ENCODE data around the gene CCDC134. TPM values are rescaled to one million over a fixed set of nuclear protein-coding genes. Genes with fewer than 3 reads are reported as not detected.

CCDC134 gene
- total and polyA plus RNA-seq, 9 donors: 1.3 to 13.3 (median 8.7) TPM

DNA sequence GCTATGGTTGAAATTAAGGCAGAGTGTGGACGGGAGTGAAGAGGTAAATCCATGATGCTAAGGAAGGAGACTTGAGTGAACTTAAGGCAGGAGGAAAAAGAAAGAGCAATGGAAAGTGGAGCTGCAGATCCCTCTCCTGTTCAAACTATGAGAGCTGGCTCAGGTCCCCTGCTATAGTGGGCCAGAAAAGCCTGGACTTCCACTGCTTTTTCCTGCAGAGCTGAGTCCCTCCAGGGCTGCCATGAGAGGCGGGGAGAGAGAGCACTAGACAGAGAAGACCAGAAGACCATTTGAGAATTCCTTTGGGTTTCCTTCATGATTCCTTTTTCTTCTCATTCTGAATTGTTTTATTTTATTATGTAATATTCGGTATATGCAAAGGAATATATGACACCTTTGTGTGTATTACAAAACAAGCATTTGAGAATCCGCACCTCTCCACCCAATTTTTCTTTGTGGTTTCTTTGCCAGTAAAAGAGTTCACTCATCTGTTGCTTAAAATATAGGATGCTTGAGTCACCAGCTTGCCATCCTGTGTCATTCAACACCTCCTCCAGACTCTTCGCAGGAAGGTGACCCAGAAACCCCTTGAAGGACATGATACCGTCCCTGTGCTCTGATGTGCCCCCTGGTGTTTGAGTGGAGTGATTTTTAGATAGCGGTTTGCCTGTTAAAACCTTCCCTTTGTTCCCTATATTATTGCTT lies 56.8 kb downstream of the CCDC134 start:
- DNase-seq: no peak
- intact Hi-C loops (cut with DNase I): no loop called here
- Histone ChIP-seq H3K4me1 (ENCODE audit: insufficient read depth) (peaks cover 3% of the 10 kb centered on the region), H3K36me3 (no peaks in the 10 kb centered on the region), H3K27ac (no peak overlapping the region), H3K4me3 (no peak overlapping the region), H3K9me3 (no peaks in the 10 kb centered on the region), H3K27me3 (no peaks in the 10 kb centered on the region)
- TF ChIP-seq EP300 (IDR thresholded peaks at IDR 0.05) (no peak), POLR2A (IDR thresholded peaks at IDR 0.05) (no peak)
- TF ChIP-seq, protein P1, sequence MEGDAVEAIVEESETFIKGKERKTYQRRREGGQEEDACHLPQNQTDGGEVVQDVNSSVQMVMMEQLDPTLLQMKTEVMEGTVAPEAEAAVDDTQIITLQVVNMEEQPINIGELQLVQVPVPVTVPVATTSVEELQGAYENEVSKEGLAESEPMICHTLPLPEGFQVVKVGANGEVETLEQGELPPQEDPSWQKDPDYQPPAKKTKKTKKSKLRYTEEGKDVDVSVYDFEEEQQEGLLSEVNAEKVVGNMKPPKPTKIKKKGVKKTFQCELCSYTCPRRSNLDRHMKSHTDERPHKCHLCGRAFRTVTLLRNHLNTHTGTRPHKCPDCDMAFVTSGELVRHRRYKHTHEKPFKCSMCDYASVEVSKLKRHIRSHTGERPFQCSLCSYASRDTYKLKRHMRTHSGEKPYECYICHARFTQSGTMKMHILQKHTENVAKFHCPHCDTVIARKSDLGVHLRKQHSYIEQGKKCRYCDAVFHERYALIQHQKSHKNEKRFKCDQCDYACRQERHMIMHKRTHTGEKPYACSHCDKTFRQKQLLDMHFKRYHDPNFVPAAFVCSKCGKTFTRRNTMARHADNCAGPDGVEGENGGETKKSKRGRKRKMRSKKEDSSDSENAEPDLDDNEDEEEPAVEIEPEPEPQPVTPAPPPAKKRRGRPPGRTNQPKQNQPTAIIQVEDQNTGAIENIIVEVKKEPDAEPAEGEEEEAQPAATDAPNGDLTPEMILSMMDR (IDR thresholded peaks at IDR 0.05): no peak
- WGBS, 3 donors: 77 to 86% (median 85%) methylated on average over 7 of the region's 7 CpGs

DNA sequence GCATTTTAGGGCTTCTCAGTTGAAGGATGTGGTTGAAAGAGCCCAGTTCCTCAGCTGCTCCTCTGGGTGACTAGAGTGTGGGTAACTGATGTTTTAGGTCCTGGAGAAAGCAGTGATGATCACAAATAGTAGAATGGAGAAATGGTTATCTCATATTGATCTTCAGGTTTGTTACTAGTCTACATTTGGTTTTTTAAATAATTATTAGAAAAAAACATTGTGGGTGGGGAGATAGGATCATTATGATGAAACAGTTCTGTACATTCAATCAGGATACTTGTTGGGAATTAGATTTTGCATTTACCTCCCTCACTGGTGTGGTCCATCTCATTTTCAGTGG lies 57.4 kb downstream of the CCDC134 start:
- no peak for DNase-seq
- no peaks in the 10 kb centered on the region for H3K27me3 ChIP-seq
- no peak overlapping the region for H3K27ac ChIP-seq
- no peak overlapping the region for H3K4me3 ChIP-seq
- intact Hi-C loops (cut with DNase I): no loop called here
- TF ChIP-seq POLR2A (IDR thresholded peaks at IDR 0.05) (no peak), EP300 (IDR thresholded peaks at IDR 0.05) (no peak)
- TF ChIP-seq, protein P1 (IDR thresholded peaks at IDR 0.05): no peak
- no peaks in the 10 kb centered on the region for H3K36me3 ChIP-seq
- peaks cover 5% of the 10 kb centered on the region for H3K4me1 ChIP-seq (ENCODE audit: insufficient read depth)
- no peaks in the 10 kb centered on the region for H3K9me3 ChIP-seq

DNA sequence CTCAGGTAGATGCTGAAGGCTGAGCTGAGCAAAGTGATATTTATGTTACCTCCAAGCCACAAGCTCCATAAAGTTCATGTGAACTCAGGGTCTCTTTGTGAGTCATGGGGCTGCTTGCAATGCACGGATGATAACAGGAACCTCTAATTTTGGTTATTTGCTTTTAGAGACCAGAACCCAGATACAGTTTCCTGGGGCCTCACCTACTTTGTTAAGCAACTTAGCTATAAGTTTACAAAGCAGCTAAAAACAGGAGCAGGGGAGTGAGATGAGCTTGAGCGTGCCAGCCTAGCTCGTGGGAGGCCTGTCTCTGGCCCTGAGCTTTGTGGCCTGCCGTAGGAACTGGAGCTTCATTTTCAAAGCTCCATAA lies 61.7 kb downstream of the CCDC134 start:
- intact Hi-C loops (cut with DNase I): no loop called here
- H3K36me3 ChIP-seq: no peaks in the 10 kb centered on the region
- TF ChIP-seq POLR2A (IDR thresholded peaks at IDR 0.05) (no peak), EP300 (IDR thresholded peaks at IDR 0.05) (no peak)
- TF ChIP-seq, protein P1 (IDR thresholded peaks at IDR 0.05): no peak
- H3K4me3 ChIP-seq: no peak overlapping the region
- DNase-seq: peak in 1 of 5 donors; percentile 53
- peaks cover 9% of the 10 kb centered on the region for H3K4me1 ChIP-seq (ENCODE audit: insufficient read depth)
- H3K27ac ChIP-seq: peak overlapping the region in 1 of 2 donors; percentile 18
- no peaks in the 10 kb centered on the region for H3K9me3 ChIP-seq
- WGBS, 3 donors: 10 to 11% (median 10%) methylated on average over 4 of the region's 4 CpGs
- no peaks in the 10 kb centered on the region for H3K27me3 ChIP-seq

DNA sequence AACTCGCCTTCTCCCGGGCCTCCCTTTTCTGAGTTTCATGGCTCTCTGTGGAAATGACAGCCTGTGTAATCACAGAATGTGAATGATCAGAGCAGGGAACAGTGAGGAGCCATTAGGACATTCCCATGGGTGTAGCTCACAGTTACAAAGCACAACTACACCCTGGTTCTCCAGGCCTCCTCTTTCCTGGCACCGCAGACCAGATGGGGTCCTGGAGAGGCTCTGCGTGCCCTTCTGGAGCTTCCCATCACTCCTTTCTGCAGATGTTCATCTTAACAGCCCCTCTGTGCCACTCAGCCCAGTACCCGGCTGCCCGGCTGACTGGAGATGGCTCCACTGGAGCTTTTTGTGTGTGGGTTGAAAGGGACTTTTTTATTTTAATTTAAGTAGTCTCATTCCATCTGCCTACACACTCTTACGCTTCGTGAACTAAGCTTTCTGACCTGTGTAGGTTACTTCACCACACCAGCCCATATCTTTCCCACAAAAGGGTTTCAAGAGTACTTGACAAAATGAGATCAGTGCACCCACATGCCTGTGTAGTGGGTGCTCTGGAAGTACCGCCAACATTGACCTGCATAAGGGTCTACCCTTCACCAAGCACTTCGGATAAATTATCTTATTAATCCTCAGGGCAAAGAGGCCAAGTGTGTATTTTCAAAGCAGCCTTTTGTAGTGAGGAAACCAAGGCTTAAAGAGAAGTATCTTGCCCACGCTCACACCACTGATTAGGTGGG lies 62.2 kb downstream of the CCDC134 start:
- Histone ChIP-seq H3K9me3 (no peaks in the 10 kb centered on the region), H3K4me3 (no peak overlapping the region), H3K4me1 (ENCODE audit: insufficient read depth) (peaks cover 9% of the 10 kb centered on the region), H3K36me3 (no peaks in the 10 kb centered on the region), H3K27ac (peak overlapping the region in 1 of 2 donors; percentile 18), H3K27me3 (no peaks in the 10 kb centered on the region)
- intact Hi-C loops (cut with DNase I): no loop called here
- DNase-seq: no peak
- 71 to 76% (median 73%) methylated on average over 11 of the region's 11 CpGs for WGBS, 3 donors
- TF ChIP-seq EP300 (IDR thresholded peaks at IDR 0.05) (no peak), POLR2A (IDR thresholded peaks at IDR 0.05) (no peak)
- TF ChIP-seq, protein P1 (IDR thresholded peaks at IDR 0.05): no peak

Data from ovary (tissue), 9 donors.